ENCODE measurements around the gene IL4I1. TPM values are rescaled to one million over a fixed set of nuclear protein-coding genes. Genes with fewer than 3 reads are reported as not detected.

Gene IL4I1
- total RNA-seq, 4 donors from 2014 or later, result 0.15 to 1.1 TPM; not detected in 2

DNA sequence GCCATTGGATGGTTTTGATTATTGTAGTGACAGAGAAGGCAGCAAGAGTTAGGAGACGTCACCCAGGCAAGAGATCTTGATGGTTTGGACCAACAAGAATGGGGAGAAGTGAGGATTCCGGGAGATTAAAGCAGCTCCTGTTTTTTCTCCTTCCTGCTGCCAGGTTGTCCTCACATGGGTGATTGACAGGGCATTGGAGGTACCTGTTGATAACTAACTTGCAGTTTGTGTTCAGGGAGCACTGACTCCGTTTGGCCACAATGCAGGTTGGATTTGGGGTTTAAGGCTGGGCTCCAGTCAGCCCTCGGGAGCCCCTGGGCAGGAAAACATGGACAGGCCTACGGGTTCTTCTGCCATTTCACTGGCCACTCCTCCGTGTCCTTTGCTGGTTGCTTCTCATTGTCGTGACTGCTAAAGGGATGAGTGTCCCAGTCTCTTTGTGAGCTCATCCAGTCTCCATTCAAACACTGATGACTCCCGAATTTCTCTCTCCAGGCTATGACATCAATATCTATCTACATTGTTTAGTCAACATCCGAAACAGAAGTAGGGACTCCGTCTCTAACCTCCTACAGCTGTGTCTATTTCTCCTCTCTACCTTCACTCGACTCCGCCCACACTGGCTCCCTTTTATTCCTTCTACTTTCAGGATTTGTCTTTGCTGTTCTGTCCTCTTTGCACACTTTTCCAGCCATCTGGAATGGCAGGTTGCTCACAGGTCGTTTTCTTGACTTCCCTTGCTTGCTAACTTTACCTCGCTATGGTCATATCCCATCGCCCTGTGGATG, 47.1 kb downstream of the IL4I1 start:
- Histone ChIP-seq H3K9me3 (no peaks in the 10 kb centered on the region), H3K4me1 (peaks cover 31 to 35% of the 10 kb centered on the region in 2 donors), H3K27ac (peak overlapping the region; percentile 94 to 99 (median 97)), H3K27me3 (no peaks in the 10 kb centered on the region), H3K4me3 (peak overlapping the region; percentile 49 to 79 (median 73)), H3K36me3 (peaks cover 0 to 5% of the 10 kb centered on the region in 2 donors)
- DNase-seq, result no peak
- intact Hi-C loops (cut with DNase I; ENCODE audit: low total_unique reads) (loop anchor here (1.0 to 2.0 kb wide), 2 partner anchors 17 to 32 kb away; partner anchors contain the start of gene PNKP), in situ Hi-C loops (cut with MboI; ENCODE audit: low sequenced_read_pairs in 4 of 4) (no loop called here)
- TF ChIP-seq POLR2A (IDR thresholded peaks at IDR 0.05), result no peak
- TF ChIP-seq, protein P1, sequence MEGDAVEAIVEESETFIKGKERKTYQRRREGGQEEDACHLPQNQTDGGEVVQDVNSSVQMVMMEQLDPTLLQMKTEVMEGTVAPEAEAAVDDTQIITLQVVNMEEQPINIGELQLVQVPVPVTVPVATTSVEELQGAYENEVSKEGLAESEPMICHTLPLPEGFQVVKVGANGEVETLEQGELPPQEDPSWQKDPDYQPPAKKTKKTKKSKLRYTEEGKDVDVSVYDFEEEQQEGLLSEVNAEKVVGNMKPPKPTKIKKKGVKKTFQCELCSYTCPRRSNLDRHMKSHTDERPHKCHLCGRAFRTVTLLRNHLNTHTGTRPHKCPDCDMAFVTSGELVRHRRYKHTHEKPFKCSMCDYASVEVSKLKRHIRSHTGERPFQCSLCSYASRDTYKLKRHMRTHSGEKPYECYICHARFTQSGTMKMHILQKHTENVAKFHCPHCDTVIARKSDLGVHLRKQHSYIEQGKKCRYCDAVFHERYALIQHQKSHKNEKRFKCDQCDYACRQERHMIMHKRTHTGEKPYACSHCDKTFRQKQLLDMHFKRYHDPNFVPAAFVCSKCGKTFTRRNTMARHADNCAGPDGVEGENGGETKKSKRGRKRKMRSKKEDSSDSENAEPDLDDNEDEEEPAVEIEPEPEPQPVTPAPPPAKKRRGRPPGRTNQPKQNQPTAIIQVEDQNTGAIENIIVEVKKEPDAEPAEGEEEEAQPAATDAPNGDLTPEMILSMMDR (IDR thresholded peaks at IDR 0.05 in 4 of 5, conservative IDR thresholded peaks at IDR 0.05 in 1 of 5), result no peak
- no peak for ATAC-seq

DNA sequence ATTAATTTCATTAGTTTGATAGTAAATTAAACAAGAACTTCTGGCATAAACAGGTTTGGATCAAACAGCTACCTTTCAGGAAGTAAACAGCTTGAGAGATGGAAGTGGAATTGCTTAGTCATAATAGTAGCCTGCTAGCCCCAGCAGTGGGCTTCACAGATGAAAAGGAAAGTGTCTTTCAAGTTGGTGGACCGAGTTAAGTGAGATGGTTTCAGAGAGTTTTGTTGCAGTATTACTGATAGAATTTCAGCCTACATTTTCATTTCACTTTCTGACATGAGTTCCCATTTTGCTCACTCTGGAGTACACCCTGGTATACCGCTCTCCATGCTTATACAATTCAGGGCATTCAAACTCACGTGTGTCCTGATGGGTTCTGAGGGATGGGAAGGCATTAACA, 47.7 kb downstream of the IL4I1 start:
- Histone ChIP-seq H3K36me3 (no peaks in the 10 kb centered on the region), H3K27ac (peak overlapping the region; percentile 94 to 99 (median 97)), H3K9me3 (no peaks in the 10 kb centered on the region), H3K4me1 (peaks cover 38 to 40% of the 10 kb centered on the region in 2 donors), H3K27me3 (no peaks in the 10 kb centered on the region), H3K4me3 (no peak overlapping the region)
- intact Hi-C loops (cut with DNase I; ENCODE audit: low total_unique reads) (no loop called here), in situ Hi-C loops (cut with MboI; ENCODE audit: low sequenced_read_pairs in 4 of 4) (no loop called here)
- TF ChIP-seq POLR2A (IDR thresholded peaks at IDR 0.05), result no peak
- TF ChIP-seq, protein P1 (IDR thresholded peaks at IDR 0.05 in 4 of 5, conservative IDR thresholded peaks at IDR 0.05 in 1 of 5), result no peak
- DNase-seq, result no peak
- no peak for ATAC-seq

DNA sequence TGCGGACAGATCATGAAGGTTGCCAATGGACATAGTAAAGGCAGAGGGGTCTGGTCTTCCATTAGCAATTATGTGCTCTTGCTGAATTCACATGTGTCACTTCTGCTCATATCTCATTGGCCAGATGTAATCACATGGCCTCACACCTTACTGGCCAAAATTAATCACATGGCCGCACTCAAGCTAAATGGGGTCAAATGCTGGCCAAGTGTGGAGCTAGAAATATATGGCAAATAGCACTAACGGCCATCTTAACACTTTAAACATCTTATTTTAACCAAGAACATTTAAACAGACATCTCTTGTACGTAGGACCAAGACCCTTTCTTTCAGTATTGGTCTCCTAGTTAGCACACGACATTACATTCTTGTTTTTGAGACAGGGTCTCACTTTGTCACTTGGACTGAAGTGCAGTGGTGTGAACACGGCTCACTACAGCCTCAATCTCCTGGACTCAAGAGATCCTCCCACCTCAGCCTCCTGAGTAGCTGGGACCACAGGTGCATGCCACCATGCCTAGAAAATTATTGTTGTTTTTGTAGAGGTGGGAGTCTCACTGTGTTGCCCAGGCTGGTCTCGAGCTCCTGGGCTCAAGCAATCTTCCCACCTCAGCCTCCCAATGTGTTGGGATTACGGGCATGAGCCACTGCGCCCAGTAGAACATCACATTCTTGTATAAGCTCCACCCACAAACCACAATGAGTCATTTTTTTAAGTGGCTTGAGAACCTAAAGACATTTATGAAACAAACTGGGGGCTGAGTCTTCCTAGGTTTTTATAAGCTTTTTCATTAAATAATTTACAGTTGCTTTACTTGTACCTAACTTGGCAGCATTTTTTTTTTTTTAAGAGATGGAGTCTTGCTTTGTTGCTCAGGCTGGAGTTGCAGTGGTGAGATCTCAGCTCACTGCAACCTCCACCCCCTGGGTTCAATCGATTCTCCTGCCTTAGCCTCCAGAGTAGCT, 48.7 kb downstream of the IL4I1 start:
- no peaks in the 10 kb centered on the region for H3K36me3 ChIP-seq
- peak overlapping the region; percentile 94 to 99 (median 97) for H3K27ac ChIP-seq
- in situ Hi-C loops (cut with MboI; ENCODE audit: low sequenced_read_pairs in 4 of 4) (no loop called here), intact Hi-C loops (cut with DNase I; ENCODE audit: low total_unique reads) (no loop called here)
- no peaks in the 10 kb centered on the region for H3K9me3 ChIP-seq
- no peaks in the 10 kb centered on the region for H3K27me3 ChIP-seq
- DNase-seq (no peak), ATAC-seq (no peak)
- H3K4me3 ChIP-seq, result no peak overlapping the region
- H3K4me1 ChIP-seq, result peaks cover 35 to 36% of the 10 kb centered on the region in 2 donors
- TF ChIP-seq, protein P1 (IDR thresholded peaks at IDR 0.05 in 4 of 5, conservative IDR thresholded peaks at IDR 0.05 in 1 of 5), result no peak
- TF ChIP-seq POLR2A (IDR thresholded peaks at IDR 0.05), result no peak

DNA sequence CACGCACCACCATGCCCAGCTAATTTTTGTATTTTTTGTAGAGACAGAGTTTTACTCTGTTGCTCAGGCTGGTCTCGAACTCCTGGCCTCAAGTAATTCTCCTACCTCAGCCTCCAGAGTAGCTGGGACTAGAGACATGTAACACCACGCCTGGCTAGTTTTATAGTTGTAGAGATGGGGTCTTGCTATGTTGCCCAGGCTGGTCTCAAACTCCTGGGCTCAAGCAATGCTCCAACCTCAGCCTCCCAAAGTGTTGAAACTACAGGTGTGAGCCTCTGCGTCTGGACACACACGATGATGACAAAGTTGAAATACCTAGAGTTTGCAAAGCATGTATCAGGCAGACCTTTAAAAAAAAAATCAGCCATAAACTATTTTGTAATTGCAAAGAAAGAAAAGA, 50.3 kb downstream of the IL4I1 start:
- TF ChIP-seq POLR2A (IDR thresholded peaks at IDR 0.05), result no peak
- TF ChIP-seq, protein P1 (IDR thresholded peaks at IDR 0.05 in 4 of 5, conservative IDR thresholded peaks at IDR 0.05 in 1 of 5), result no peak
- ATAC-seq (no peak), DNase-seq (no peak)
- H3K4me3 ChIP-seq, result no peak overlapping the region
- no peaks in the 10 kb centered on the region for H3K36me3 ChIP-seq
- in situ Hi-C loops (cut with MboI; ENCODE audit: low sequenced_read_pairs in 4 of 4) (no loop called here), intact Hi-C loops (cut with DNase I; ENCODE audit: low total_unique reads) (no loop called here)
- H3K27ac ChIP-seq, result peak overlapping the region; percentile 79 to 99 (median 95)
- no peaks in the 10 kb centered on the region for H3K9me3 ChIP-seq
- peaks cover 21 to 23% of the 10 kb centered on the region in 2 donors for H3K4me1 ChIP-seq
- no peaks in the 10 kb centered on the region for H3K27me3 ChIP-seq
